Astrocyte of the cerebellum (primary cell): ENCODE results near the gene VPS54.

Source experiments
- DNase-seq: peaks from one replicate; pipeline ENCODE4 v3.0.0-alpha.2; 2011; ENCODE audit warnings: low read depth
- H3K4me3 ChIP-seq: 2 replicates; pipeline ENCODE4 v1.5.1; 2011; ENCODE audit warnings: mild to moderate bottlenecking, low read depth, low read length, moderate library complexity
- CTCF ChIP-seq: IDR thresholded peaks from 2 replicates; pipeline ENCODE4 v1.5.1; 2012; ENCODE audit warnings: low read length, low read depth, moderate library complexity, mild to moderate bottlenecking; ENCODE audit errors: missing control alignments
- in situ Hi-C: cut with HindIII; loops from 2 replicates; pipeline ENCODE4 v1.10.0; 2017; ENCODE audit warnings: low sequenced_read_pairs

The VPS54 gene

GRCh38 chr2:64007924-64008323 is 11.3 kb downstream of the VPS54 start:
- no peak for TF ChIP-seq CTCF
- H3K4me3 ChIP-seq, result no peak overlapping the region
- DNase-seq, result no peak
- in situ Hi-C loops, result no loop called here

GRCh38 chr2:64005707-64006356 is 13.4 kb downstream of the VPS54 start:
- in situ Hi-C loops, result no loop called here
- no peak for DNase-seq
- TF ChIP-seq CTCF, result no peak
- H3K4me3 ChIP-seq, result no peak overlapping the region

GRCh38 chr2:64003239-64003638 is 16.0 kb downstream of the VPS54 start:
- no peak overlapping the region for H3K4me3 ChIP-seq
- in situ Hi-C loops, result no loop called here
- TF ChIP-seq CTCF, result no peak
- DNase-seq, result no peak

- DNase-seq, result no peak
- in situ Hi-C loops, result no loop called here
- TF ChIP-seq CTCF, result no peak
- no peak overlapping the region for H3K4me3 ChIP-seq
These were observed 17.7 kb downstream of the VPS54 start for GRCh38 chr2:64001382-64002101.

- in situ Hi-C loops, result no loop called here
These were observed 18.4 kb downstream of the VPS54 start for GRCh38 chr2:64000630-64001381.

More at GRCh38 chr2:64000630-64001381, 18.4 kb downstream of the VPS54 start:
- no peak for DNase-seq
- H3K4me3 ChIP-seq, result no peak overlapping the region
- TF ChIP-seq CTCF, result no peak
